Embryonic facial prominence (tissue), 1 donor: Measurements from ENCODE around the gene ELP6.

Experiments used
- DNase-seq: peaks from one replicate; pipeline ENCODE4 v3.0.0-alpha.2; 2016; ENCODE audit errors: extremely low spot score

The ELP6 gene, protein sequence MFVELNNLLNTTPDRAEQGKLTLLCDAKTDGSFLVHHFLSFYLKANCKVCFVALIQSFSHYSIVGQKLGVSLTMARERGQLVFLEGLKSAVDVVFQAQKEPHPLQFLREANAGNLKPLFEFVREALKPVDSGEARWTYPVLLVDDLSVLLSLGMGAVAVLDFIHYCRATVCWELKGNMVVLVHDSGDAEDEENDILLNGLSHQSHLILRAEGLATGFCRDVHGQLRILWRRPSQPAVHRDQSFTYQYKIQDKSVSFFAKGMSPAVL

DNA sequence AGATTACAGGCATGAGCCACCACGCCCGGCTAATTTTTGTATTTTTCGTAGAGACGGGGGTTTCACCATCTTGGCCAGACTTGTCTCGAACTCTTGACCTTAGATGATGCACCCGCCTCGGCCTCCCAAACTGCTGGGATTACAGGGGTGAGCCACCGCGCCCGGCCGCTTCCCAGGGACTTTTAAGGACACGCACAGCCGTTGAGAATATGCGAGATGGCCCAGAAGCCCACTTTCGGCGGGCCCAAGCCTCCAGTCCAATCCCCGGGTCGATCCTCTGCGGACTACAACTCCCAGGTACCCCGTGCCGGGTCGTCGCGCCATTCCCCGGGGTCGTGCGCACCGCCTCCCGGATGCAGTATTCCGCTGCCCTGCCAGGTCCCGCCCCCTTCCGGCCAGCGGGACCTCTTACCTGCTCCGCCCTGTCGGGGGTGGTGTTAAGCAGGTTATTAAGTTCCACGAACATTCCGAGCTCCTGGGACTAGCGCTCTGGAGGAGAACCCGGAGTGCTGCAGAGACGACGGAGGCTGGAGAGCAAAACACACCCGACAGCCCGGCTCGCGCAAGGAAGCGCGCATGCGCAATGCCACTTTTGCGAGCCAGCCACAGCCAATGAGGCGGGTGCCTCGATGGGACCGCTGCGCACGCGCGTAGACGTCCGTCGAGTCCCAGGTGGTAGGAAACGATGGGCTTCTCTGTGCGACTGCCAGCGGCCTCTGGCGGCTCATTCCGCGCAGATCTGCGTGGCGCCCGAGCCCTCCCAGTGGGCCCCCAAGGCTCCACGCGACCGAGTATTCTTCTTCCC, at the start of gene ELP6:
TSS of gene ELP6 (minus strand) at position 588 of the 805 bp plus-strand sequence. CDS start at position 466, 122 bp downstream.
- peak; percentile 92 for DNase-seq

DNA sequence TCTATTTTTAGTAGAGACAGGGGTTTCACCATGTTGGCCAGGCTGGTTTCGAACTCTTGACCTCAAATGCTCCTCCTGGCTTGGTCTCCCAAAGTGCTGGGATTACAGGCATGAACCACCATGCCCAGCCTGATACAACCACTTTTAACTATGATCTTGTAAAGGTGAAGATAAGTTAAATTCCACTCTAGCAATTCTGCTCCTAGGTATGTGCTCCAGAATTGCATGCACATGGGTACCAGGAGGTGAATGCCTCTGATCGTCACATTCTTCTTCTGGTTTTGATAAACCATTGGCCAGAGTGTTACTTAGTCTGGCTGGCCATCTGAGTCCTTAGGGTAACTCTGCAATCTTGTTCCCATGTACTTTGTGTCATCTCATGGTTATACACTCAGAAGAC, 42.8 kb upstream of the ELP6 start:
- DNase-seq: no peak

DNA sequence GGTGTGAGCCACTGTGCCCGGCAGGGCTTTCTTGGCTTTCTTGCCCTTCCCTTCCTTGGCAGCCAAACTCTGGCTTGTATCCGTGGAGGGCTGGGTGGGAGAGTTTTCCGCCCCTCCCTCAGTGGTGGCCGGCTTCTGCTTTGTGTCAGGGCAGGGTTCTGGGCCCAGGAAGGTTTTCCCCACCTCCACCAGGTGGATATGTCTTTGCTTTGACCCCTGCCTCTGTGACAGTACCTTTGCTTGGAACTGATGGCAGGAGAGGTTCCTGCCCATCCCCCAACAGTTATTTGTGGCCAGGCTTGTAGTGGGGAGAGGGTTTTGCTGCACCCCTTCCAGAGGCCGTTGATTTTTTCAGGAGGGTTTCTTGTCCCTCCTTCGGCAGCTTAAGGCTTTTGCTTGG, 40.8 kb upstream of the ELP6 start:
- no peak for DNase-seq

DNA sequence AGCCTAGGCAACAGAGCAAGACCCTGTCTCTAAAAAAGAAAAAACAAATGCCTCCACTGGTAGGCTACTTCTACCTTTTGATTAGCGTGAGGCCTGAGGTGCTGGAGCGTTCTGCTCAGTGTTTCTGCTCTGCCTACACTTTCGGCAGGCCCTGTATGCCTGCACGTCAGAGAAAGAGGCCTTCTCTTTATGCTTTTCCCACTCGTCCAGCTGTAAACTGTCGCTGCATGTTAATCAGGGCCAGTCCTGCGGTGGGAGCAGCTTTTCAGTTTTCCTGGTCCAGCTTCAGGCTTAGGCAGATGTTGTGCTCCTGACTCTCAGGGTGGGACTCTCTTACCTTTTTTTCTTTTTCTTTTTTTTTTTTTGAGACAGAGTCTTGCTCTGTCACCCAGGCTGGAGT, 39.9 kb upstream of the ELP6 start:
- DNase-seq: no peak

DNA sequence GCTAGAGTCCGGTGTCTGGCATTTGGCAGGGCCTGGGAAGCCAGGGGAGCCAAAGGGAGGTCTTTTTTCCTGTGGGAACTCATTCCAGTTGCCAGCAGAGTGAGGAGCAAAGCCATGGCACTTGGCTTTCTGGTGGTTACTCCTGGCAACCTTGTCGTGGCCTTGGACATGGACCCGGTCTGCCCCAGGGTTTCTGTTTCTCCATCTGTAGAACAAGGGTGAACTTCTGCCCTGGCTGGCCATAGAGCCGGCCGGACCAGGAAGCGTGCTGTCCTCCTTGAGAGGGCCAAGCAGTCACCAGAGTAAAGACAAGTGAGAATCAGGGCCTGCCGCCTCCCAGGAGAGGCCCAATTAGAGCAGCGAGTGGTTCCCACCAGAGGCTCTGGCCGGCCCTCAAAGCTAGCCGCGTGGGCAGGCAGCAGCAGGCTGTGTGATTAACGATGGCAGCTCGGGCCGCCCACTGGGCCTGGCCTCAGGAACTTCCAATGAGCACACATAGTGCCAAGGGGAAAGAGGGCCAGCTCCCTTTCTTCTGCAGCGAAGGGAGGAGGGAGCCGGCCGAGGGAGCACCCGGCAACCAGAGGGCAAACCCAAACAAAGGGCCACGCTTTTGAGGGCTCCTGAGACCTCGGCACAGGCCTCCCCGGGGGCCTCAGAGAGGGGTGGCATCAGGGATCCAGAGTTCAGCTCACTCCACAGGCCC, 29.1 kb upstream of the ELP6 start:
- DNase-seq: no peak

DNA sequence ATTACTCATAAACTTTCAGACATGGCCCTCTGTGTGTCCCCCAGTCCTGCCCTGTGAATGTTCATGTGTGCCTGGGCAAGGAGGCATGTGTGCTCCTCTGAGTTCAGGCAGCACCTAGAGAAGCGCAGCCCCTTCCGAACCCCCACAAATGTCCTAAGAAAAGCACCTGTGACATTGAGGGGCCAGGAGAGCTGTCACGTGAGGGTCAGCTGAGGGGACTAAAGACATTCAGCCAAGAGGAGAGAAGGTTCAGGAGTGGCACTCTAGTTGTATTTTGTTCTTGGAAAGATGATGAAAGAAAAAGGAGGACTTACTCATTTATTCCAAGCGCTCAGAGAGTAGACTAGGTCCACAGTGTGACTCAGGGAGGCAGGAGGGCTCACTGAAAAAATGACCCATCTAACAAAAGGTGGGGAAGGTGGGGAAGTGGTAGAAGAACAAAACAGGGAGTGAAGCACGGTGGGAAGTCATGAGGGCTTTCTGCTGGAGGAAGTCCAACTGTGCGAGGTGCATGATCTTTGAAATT, 28.1 kb upstream of the ELP6 start:
- no peak for DNase-seq

DNA sequence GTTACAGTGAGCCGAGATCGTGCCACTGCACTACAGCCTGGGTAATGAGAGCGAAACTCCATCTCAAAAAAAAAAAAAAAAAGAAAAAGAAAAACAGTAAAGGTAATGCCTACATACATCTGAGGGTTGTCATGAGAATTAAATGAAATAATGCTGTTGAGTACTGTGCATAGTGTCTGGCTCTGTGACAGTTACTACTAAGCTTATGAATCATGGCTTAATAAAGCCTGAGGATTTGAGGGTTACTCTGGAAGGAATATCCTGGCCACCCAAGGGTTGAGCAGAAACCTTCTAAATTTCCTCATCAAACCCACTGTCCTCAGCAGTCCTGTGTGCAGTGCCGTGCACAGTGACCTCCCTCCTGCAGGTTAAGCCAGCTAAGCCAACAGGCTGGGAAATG, 26.8 kb upstream of the ELP6 start:
- DNase-seq: no peak

DNA sequence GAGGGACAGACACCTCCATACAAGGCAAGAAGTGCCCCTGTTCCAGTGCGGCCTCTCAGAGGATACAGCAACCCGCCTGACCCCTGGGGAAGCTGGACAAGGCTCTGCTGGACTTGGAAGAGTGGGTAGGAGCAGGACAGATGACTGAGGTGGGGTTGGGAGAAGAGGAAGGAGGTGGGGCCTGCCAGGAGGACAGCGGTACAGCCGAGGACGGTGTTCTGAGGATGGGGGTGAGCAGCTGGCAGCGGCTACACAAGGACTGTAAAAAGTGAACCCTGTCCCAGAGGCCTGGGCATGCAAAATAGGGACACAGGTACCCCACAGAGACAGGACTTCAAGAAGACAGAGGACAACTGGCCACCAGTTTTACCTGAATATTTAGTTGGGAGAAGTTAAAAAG, 23.5 kb upstream of the ELP6 start:
- DNase-seq: no peak

DNA sequence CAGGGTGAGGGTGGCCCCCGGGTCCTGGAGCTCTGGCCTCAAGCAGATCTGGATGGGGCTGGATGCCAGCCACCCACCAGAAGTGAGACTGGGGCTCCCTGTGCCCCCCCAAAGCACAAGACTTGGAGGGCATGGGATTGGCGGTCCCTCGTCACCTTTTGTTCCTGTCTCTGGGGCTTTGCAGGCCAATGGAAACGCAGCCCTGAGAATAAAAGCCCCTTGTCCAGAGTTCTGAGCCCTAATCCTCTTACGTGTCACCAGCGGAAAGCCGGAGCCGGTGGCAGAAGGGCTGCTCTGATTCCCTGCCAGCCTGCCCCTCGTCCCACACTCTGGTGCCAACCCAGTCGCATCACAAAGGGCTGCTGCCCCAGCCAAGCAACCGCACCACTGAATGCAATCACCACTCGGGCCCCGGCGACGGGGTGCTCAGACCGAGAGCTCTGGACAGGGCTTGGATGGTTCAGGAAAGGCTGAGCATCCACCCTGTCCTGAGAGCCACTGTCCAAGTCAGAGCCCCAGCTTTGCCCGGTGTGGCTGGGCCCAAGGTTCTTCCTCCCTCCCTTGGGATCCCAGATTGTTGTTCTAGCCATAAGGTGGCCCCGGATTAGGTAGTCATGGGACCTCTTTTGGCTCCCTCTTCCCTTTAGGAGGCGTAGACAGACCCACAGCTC, 22.8 kb upstream of the ELP6 start:
- DNase-seq: no peak

DNA sequence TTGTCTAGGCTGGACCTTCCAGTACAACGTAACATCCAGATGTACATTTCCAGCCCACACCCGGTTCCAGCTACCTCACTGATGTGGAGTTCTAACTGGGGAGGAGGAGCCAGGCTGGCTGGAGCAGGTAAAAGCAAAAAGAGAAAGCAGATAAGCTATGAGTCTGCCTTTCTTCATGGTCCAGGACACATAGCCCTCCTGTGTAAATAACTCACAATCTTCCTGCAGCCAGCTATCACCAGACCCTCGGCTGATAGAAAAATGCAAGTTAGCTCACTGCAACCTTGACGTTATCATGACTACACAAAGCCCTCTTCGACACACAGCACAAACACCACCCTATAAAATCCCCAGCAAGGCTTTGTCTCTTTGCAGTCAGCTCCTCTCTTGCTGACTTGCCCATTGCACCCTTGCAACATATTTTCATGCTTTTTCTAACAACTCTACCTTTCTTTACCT, 20.5 kb upstream of the ELP6 start:
- no peak for DNase-seq

DNA sequence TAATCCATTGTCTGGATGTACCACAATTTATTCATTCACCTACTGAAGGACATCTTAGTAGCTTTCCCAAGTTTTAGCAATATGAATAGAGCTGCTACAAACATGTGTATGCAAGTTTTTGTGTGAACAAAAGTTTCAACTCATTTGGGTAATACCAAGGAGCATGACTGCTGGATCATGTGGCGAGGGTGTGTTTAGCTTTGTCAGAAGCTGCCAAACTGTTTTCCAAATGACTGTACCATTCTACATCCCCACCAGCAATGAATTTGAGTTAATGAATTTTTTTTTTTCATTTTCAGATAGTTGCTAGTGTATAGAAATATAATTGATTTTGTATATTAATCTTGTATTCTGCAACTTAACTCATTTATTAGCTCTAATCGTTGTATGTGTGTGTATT, 20.0 kb upstream of the ELP6 start:
- DNase-seq: no peak

DNA sequence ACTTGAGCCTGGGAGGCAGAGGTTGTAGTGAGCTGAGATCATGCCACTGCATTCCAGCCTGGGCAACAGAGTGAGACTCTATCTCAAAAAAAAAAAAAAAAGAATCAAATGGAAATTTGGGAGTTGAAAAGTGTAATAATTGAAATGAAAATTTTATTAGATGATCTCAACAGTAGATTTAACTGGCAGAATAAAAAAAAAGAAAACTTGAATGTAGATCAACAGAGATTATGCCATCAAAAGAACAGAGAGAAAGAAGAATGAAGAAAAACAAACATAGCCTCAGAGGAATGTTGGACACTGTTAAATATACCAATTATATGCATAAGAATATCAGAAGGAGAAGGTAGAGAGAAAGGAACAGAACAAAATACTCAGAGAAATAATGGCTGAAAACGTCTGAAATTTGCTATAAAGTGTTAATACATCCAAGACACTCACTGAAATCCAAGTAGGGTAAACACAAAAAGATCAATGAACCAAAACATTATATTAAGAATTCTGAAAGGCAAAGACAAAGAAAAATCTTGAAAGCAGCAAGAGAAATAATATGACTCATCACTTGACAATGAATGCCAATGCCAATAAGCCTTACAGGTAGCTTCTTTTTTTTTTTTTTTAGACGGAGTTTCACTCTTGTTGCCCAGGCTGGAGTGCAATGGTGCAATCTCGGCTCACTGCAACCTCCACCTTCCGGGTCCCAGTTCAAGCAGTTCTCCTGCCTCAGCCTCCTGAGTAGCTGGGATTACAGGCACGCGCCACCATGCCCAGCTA, 14.6 kb upstream of the ELP6 start:
- no peak for DNase-seq

DNA sequence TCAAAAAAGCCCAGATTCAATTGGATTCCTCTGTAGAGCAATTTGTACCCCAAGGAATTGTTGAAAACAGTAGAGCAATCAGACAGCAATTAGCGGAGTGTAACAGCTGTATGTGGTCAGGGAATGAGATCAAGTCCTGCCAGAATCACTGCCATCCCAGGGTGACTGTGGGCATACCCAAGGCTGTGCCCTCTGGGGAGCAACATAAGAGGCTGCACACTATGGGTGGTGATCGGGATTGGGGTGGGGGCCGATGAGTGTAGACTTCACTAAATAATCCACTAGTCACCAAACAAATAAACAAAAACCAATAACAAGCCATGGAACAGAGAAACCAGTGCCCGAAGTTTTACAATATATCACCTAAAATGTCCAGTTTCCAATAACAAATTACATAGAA, 12.1 kb upstream of the ELP6 start:
- no peak for DNase-seq

DNA sequence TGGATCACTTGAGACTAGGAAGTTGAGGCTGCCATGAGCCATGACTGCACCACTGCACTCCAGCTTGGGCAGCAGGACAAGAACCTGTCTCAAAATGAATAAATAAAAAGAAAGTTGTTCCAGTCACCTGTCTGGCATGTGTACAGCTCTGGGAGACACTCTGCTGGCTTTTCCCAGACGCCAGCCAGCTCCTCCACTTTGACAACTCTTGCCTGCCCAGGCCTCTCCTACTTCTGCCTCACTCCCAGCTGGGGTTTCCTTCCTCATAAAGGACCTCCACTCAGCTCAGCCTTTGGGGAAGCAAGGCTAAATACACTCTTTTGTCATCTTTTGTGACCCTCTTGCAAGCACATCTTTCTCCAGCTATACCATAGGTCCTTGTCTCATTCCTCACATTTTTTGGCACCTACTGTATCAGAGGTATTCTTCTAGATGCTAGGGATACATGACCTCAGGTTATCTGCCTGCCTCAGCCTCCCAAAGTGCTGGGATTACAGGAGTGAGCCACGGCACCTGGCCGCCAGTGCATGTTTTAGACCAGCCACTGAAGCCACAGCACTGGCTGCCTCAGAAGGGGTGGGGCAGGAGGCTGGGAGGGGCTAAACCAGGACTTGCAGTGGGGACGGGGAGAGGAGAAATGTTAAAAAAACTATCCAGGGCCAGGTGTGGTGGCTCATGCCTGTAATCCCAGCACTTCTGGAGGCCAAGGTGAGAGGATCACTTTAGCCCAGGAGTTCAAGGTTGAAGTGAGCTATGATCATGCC, 10.0 kb upstream of the ELP6 start:
- no peak for DNase-seq

DNA sequence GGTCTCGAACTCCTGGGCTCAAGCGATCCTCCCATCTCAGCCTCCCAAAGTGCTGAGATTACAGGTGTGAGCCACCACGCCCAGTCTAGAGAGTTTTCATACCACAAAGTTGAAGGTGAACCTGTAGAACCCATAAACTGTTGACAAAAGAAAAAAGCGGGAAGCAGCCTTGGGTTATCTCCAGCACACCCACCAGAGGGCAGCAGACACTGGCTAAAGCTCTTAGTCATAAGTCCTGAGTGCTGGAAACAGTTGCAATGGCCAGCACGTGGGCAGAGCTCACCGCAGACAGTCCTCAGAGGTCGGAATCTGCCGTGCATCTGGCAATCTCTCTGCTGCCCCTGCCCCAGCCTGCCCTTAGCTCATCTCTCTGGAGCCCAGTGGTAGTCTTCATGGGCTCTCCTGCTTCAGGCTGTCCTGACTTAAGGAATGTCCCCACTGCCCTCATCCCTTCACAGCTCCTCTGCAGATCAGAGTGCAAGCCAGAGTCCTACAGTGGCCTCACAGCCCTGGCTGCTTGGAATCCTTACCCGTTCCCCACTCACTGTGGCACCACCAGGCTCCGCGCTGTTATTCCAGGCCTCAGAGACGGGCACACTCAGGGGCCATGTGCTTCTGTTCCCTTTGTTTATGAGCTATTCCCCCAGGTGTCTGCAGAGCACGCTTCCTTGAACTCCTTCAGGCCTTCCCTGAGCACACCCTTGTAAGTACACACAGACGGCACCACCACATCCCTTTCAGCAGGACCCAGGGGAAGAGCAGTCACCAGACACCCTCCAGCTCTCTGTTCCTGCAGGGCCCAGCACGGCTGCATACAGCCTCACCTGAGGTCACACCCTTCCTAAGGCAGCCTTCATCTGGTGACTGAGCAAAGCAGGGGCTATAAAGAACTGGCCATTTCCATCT, 8.8 kb upstream of the ELP6 start:
- DNase-seq: peak; percentile 66

DNA sequence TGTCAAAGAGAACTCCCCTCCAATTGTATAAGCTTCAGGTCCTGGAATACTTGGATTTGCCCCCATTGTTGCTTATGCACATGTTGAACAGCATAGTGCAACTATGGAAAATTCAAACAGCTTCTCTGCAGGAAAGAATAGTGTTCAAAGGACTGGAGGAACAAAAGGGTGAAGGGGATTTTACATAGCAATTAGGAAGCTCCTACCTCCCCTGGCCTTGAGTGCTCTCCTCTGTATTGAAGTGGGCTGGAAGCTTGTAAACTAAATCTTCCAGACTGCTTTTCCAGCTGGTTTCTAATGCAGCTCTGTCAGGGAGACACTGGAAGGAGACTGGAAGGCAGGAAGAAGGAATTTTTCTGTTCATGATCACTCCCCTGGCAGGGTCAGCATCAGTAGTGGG, 7.2 kb upstream of the ELP6 start:
- no peak for DNase-seq

DNA sequence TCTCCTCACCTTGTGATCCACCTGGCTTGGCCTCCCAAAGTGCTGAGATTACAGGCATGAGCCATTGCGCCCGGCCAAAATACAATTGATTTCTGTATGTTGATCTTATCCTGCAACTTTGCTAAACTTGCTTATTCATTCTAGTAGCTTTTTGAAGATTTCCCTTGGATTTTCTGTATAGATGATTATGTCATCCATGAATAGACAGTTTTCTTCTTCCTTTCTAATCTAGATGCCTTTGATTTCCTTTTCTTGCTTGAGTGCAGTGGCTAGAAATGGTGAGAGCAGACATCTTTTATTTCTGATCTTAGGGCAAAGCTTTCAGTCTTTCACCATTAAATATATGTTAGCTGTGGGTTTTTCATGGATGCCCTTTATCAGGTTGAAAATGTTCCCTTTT, 4.4 kb upstream of the ELP6 start:
- DNase-seq: no peak

DNA sequence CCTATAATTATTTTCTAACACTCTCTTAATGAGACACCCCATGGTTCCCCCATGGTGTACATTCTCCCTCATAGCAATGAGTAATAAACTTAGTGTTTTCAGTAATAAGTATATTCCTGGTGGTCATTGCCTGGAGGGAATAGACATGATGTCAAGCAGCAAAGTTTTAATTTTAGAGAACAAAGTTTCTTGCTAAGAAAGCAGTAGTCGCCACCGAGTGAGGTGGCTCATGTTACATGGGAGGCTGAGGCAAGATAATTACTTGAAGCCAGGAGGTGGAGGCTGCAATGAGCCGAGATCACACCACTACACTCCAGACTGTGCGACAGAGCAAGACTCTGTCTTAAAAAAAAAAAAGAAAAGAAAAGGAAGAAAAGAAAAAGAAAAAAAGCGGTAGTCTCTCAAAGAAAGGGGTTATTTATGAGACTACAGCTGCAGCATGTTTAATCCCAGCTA, 2.4 kb upstream of the ELP6 start:
- DNase-seq: no peak

DNA sequence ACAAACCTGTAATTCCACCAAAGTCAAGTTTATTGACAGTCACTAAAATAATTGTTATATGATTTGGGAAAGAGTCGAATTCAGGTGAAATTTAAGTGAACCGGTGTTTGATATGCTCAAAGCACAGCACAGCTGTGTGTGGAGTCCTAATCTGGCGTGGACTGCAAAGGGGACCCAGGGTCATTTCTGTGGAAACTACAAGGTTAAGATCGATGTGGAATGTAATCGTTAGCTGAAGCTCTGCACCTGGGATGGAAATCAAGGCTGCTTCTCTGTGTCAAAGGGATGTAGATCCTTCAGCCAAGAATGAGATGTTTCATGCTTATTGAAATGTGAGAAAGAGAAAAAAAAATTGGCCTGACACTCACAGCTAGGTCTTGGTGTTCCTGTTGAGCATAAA, 1.6 kb upstream of the ELP6 start:
- DNase-seq: no peak
